HCEC 1CT (cell line): Measurements from ENCODE around the gene DICER1.
"Not testable (repeated sequence)": the region's sequence is repeated elsewhere in the genome, so short reads cannot be mapped to it uniquely, and the experiment has no call there.

Experiments
- DNase-seq: peaks from one replicate; pipeline ENCODE4 v3.0.0-alpha.2; 2017

DICER1 gene

DNA sequence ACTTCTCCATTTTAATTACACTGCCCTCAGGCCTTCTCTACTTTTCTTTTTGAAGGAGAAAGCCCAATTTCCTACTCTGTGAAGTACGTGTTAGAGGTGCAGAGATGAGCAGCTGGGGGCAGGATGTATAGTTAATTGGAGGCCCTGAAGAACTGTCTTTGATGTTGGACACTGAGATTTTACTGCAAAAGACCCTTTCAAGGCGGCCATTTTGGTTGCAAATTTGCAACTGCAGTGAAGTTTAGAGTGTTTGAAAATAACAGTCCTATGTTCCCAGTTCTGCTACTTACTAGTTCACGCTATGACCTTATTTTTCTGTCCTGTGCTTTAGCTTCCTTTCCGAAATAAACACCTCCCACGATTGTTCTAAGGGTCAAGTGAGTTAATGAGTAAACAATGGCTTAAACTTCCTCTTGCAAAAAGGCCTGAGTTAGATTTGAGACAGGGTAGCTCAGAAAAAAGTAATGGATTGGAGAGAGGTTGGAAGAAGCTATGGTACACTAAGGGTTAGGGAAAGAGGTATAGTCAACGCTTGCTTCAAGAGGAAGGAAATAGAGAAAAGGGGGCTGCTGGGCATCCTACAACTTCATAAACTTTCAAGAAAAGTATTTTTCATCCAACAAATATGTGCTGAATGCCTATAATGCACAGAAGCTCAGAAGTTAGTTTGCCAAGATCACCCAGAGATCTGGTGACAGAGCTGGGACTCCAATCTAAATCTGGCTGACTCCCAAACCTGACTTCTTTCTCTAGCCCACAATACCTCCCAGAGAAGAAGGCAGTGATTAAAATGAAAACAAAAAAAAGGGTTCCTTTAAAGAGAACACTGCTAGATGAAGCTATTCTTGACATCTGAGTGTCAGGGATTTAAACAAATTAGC is 26.4 kb upstream of the DICER1 start:
- DNase-seq: no peak

DNA sequence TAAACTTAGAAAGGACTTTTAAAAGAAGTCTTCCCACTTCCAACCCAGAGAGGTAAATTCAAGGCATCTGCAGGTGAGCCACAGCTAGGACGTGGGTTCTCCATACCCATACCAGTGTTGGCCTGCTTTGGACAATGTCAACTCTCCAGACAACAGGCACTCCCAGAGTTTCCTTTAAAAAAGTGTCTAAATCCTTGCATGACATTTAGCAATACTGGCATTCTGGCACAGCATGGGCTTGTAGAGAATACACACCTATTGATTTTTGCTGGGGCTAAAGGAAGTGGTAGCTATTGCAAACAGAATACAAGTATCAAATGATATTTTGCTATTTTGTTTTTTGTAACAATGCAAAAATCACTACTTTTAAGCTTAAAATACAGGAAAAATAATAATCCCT is 25.8 kb upstream of the DICER1 start:
- DNase-seq: no peak

DNA sequence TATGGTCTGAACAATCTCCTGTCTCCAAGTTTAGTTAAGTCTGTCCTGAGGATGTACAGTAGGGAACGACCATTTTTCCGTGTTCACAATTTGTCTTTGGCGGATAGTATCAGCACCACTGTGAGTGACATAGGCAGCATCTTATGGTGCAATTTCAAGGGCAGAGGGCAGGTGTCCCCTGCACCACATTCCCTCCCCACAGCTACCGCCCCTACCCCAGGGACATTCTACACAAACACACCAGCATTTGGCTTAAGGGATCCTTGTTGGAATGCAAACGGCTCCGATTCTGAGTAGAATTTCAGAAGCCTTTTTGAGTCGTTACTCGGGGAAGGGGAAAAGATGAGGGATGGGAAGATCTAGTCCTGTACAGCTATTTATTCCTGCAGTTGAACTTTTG is 25.1 kb upstream of the DICER1 start:
- no peak for DNase-seq

DNA sequence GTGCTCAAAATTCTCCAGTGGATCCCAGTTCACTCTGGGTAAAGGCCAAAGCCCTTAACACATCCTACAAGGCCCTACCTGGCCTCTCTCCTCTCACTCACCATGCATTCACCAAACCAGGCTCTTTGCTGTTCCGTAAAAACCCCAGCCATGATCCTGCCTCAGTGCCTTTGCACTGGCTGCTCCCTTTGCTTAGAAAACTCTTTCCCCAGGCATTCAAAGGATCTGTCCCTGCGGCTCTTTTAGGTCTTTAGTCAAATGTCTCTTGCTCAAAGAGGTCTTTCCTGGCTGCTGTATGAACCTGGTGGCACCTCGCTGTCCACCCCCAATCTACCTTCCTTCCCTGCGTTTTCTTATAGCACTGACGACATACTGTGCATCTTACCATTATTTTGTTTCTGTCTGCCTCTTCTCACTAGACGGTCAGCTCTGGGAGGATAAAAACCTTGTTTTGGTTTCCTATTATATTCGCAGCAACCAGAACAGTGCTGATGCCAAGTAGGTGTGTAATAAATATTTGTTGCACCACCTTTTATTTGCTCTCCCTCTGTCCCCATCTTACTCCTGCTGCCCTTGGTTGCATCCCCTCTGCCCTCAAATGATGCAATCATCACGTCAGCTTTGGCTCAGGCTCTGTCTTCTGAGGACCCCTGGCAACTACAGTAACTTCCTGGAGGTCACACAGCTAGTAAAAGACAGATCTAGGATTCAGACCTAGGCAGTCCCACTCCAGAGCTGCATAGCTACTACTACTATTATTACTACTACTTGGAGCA is 23.8 kb upstream of the DICER1 start:
- no peak for DNase-seq

DNA sequence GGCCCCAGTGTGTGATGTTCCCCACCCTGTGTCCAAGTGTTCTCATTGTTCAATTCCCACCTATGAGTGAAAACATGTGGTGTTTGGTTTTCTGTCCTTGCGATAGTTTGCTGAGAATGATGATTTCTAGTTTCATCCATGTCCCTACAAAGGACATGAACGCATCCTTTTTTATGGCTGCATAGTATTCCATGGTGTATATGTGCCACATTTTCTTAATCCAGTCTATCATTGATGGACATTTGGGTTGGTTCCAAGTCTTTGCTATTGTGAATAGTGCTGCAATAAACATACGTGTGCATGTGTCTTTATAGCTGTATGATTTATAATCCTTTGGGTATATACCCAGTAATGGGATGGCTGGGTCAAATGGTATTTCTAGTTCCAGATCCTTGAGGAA is 18.3 kb upstream of the DICER1 start:
- DNase-seq: not testable (repeated sequence)

DNA sequence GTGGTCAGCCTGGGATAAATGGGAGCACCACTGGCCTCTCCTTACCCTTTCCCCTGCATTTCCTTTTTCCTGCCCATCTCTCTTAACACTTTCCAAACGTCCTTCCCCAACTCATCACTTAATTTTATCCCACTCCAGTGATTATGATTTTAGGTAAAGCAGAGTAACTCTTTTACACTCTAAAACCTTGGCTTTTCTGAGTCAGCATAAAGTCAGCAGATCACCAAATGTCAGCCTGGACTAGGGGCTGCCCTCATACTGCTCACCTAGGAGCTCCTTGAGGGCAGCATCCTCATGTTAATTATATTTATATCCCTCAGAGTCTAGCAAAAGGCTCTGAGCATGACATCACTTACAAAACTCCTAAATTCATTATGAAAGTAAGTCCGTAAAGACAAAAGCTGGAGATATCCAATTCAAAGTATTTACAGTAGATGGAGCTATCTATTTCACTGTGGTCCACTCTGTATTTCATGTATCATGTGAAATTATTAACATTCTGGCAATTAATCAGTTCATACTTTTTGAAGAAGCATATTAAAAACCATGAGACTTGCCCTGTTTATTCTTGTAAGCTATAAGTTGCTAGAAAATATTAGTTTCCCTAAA is 17.0 kb upstream of the DICER1 start:
- no peak for DNase-seq

DNA sequence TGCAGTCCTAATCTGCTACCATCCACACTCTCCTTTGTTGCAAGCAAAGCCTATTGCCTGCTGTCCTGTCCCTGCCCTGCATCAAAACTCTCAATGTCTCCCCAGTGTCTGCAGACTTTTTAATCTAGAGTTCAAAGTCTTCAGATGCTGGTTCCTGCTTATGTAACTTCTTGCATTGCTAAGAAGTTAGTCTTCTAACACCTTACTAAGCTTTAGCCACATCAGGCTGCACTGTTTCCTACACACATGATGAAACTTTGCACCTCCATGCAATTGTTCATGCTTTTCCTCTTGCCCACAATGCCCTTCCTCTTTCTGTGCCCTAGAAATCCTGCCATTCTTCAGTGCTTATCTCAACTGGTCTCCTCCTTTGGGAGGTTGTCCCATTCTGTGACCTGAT is 16.2 kb upstream of the DICER1 start:
- DNase-seq: no peak

DNA sequence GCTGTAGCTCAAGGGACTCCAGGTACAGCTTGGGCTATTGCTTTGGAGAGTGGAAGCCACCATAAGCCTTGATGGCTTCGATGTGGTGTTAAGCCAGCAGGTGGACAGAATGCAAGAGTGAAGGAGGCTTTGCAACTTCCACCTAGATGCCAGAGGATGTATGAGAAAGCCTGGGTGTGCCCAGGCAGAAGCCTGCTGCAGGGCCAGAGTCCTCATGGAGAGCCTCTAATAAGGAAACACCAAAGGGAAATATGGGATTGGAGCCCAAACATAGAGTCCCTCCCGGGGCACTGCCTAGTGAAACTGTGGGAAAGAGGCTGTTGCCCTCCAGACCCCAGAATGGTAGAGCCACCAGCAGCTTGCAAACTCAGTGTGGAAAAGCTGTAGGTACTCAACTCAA is 9.8 kb upstream of the DICER1 start:
- DNase-seq: no peak

DNA sequence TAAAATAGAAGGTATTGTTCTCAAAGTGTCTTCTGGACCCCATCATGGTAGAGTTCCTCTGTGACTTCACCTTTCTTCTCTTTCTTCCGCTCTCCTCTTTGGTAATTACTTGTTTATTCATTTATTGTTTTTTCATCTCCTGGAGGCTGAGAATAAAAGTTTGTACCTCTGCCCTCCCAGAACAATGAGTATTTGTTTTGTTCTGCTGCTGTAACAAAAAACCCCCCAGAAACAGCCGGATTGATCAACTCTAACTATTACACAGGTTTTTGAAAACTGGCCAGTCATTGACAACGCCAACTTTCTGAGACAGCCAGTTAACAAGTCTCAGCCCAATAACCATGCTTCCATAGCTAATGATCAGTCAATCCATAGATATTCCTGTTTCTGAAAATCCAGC is 8.2 kb upstream of the DICER1 start:
- DNase-seq: no peak

DNA sequence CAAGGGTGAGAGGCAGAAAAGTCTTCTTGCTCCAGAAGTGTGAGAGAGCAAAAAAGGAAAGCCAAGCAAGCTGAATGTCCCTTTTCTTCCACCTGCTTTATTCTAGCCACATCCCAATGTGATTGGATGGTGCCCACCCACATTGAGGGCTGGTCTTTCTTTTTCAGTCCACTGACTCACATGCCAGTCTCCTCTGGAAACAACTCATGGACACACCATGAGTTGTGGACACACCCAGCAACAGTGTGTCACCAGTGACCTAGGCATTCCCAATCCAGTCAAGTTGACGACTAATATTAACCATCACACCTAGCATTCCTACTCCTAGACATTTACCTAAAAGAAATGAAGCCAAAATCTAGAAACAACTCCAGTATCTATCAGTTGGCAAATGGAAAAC is 7.2 kb upstream of the DICER1 start:
- no peak for DNase-seq

DNA sequence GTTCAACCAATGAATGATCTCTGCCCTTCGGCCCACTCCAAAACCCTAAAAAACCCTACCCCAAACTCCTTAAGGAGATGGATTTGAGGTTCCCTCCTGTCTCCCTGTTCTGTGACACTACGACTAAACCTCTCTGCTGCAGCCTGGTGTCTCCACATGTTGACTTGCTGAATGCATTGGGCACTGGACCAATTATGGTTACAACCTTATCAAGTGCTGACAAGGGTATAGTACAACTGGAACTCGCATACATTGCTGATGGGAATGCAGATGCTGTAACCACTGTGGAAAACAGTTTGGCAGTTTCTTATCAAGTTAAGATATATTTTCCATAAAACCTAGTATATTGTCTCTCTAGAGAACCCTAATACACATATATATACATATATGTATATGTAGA is 6.3 kb upstream of the DICER1 start:
- no peak for DNase-seq

DNA sequence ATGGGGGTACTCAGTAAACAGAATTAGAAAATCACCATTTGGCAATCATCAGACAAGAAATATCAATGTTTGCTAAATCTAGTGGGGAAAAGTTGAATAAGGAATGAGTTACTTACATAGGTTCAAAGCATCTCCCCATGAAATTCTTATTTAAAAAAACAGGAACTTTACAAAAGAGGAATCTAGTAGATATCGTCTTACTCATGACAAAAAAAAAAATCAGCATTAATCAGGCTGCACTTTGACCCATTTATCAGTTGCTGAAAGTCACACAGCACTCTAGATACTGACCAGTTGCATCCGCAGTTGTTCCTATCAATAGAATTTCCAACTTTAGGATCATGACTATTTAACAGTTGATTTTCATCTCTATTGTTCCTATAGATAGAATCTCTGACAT is 5.8 kb upstream of the DICER1 start:
- no peak for DNase-seq

DNA sequence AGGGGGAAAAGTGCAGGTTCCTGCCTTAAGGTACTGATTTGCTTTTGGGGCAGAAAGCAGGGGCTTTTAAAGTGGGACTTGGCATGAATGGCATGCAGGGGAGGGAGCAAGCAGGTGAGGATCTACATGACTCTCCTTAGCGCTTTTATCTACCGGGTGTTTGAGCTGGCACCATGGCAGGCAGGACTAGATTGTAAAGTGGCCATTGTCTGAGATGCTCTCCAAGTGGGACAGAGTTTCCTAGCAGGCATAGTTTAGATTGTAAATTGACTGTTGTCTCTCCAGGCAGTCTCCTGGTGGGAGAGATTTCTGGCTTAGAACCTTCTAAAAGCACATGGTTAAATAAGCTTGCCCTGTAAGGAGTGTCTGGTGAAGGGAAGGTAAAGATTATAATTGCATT is 5.3 kb upstream of the DICER1 start:
- no peak for DNase-seq

DNA sequence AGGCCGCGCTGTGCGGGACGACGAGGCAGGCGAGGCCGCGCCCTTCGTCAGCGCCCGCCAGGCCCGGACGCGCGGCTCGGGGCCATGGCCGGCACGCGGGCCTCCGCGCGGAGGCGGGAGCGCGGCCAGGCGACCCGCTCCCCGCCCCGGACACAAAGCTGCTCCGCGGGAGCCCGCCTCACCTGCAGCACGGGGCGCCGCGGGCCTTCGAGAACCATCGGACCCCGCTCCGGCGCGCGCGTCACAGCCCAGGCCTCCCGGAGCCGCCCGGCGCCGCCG is 342 bp downstream of the DICER1 start:
- DNase-seq: peak; percentile 16

DNA sequence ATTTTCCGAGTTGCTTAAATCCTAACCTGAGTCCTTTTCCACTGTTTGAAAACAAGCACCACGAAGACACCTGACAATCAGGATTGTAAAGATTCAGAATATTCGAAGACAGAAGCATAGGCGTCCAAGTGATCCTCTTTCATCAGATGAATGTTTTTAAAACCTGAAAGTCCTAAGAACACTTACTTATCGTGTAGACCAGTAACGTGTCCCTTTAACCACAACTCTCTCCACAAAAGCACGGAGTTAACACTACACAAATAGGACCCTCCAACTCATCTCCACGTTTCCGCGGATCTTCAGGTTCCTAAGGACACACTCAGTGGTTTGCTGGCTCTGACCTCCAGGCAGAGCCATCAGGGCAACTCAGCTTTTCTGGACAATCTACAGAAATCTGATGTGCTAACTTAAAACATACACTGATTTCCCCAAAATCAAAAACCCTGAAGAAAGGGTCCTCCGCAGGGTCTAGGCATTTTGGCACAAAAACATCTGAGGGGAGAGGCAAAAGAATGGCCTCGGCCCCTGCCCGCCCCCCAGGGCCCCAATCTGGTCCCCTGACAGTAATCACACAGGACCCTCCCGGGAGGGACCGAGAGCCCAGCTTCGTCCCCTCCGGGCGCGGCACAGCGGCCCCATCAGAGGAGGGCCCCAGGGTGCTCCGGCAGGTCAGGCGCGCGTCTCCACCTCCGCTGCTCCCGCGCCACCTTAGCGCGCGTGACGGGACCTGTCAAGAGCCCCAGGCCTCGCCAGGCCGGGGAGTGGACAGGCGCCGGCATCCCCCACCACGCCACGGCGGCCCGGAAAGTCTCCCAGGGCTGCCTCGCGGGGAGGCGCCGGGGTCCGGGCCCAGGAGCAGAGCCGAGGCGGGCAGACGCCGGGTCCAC is 925 bp downstream of the DICER1 start:
- DNase-seq: no peak

DNA sequence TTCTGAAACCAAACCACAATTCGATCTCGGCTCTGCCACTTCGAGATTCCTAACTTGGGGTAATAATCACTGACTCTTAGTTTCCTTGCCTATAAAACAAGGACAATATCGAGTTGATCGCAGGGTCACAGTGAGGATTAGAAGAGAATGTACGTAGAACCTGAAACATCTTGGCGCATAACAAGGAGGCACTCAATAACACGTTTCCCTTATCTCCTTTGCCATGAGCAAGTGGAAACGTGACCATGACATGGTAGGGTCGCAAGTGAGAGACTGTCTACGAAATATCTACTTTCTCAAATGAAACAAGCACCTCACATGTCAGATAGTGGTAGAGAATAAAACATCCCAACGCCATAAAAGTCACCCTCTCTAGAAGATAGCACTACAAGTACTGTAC is 2.3 kb downstream of the DICER1 start:
- no peak for DNase-seq

DNA sequence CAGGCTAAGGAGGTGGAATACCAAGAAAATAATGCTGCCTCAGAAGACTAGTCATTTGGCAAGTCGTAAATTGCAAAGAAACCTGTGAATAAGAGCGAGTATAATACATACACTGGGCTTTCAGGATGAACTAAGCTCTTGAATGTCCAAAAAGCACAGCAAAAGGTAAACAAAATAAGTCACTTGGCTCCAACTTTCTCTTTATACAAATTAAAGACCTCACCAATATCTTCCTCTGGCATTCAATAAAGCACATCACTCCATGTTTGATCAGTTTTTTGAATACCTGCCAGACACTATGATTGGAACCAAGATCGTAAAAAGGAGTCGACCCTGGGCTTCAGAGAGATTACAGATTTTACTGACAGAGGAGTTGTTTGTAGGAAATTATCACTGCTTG is 3.5 kb downstream of the DICER1 start:
- DNase-seq: no peak

DNA sequence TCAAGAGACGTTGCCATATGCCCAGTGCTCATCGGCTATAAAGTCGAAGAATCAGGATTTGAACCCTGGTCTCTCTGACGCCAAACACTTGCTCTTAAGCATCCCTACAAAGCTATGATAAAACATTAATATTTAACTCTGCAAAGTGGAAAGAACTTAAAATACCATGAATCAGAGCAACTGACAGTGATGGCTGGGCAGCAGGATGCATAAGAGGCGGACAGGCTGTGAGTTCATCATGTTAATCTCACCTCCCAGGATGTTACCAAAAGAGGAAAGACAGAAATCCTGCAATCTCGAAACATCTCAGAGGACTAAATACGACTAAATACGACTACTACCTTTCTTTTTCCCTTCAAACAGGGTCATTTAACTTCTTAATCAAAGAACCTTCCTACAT is 5.8 kb downstream of the DICER1 start:
- DNase-seq: no peak

DNA sequence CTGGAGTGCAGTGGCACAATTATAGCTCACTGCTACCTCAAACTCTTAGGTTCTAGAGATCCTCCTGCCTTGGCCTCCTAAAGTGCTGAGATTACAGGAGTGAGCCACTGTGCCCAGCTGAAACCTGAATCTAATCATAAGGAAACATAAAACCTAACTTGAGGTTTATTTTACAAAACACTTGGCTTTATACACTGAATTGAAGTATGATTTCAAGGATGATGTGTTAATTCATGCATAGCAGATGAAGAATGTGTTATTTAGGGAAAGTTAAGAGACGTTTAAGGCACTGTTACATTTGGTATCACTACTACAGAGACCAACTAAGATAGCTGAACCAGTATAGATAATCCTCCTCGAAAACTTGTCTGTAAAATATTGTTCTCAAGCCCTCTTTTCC is 6.4 kb downstream of the DICER1 start:
- no peak for DNase-seq

DNA sequence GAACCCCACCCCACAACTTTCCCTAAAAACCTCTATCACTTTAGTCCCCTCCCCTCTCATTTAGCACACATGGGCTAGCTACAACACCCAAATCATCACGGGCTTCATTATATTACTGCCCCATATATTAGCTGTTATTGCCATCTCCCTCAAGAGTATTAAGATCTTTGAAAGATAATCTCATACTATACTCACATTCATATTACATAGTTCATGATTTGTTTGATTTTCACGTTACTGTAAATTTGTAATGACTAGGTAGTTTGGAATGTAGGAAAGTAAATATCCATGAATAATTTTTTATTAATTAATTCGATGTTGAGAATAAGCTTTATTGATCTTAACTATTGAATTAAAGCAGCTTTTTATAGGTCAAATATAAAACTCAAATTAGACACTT is 7.9 kb downstream of the DICER1 start:
- no peak for DNase-seq

DNA sequence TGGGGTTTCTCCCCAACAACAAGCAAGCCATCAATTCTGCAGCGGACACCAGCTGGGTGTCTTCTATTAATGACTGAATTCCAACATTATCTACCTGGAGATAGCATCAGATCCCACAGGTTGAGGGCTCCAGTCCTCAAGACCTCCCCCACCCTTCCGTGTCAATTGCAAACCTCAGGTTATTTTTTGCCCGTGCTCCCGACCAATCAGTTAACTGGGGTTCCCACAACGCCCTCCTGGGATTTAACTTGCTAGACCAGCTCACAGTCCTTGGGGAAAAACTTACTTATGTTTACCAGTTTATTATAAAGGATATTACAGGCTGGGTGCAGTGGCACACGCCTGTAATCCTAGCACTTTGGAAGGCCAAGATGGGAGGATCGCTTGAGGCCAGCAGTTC is 9.7 kb downstream of the DICER1 start:
- no peak for DNase-seq

DNA sequence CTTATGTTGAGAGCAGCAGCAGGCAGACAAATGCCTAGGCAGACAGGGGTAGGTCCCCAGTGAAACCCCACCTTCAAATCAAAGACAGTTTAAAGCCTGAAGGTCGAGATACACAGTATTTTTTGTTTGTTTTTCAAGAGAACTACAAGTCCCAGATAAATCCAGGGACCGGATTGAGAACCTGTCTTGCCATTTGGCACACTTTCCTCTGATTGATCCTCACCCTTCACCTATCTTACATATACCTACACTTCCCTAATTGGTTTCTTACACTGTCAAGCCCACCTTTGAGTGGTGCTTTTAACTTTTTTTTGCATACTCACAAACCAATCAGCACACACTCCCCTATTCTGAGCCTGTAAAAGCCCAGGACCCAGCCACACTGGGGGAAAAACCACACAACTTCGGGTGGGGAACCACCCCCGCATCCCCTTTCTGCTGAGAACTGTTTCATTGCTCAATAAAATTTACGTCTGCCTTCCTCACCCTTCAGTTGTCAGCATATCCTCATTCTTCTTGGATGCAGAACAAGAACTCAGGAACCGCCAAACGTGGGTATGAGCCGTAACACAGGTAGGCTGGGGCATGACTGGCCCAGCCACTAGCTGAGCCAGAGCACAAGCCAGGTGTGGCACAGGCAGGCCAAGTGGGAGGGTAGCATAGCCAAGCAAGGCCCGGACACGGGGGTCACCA is 11.1 kb downstream of the DICER1 start:
- DNase-seq: no peak

DNA sequence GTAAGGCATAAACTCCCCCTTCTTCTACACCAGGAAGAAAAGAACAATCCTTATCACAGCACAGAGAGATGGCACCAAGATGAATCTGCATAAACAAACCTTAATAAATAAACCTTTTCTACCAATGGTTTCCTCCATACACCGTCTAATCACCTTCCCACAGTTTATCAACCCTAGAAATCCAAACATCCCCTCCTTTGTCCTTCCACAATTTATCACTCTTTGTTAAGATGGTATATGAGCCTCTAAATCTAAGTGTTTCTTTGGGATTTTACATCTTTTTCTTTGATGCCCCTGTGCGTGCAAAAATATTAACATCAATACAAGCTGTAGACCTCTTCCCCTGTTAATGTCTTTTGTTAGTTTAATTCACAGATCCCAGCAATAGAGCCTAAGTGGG is 12.5 kb downstream of the DICER1 start:
- no peak for DNase-seq
